ENCODE data around the gene B3GNT2.

- no peak for TF ChIP-seq CTCF (IDR thresholded peaks at IDR 0.05)
- TF ChIP-seq EZH2 (IDR thresholded peaks at IDR 0.05; ENCODE audit: borderline replicate concordance, insufficient read depth, low read depth, low read length, poor library complexity, severe bottlenecking), result no peak
These were observed 7.5 kb downstream of the B3GNT2 start for GRCh38 chr2:62203459-62203858.

Data from B cell (primary cell).